K562 (cell line): ENCODE results near the gene HAGHL. TPM values are rescaled to one million over a fixed set of nuclear protein-coding genes. Genes with fewer than 3 reads are reported as not detected.

Experiments
- BRCA1 ChIP-seq, 2 experiments: fragments of 450-650 bp in 1 of 2; sonication (generic) in 1 of 2; formaldehyde crosslinking in 1 of 2; IDR thresholded peaks; 2 replicates each; pipeline versions ENCODE4 v1.5.0 to v1.6.1; 2017 to 2020; ENCODE audit warnings: mild to moderate bottlenecking in 1 of 2, missing genetic modification reagents in 1 of 2
- ESRRA ChIP-seq: fragments of 450-650 bp; IDR thresholded peaks from 2 replicates; pipeline ENCODE4 v1.6.1; 2014; ENCODE audit warnings: low read depth, mild to moderate bottlenecking, moderate library complexity, borderline replicate concordance
- ESRRB ChIP-seq: fragments of 250-450 bp; sonication (Bioruptor Pico); IDR thresholded peaks from 2 replicates; pipeline ENCODE4 v1.5.0; 2020; ENCODE audit warnings: mild to moderate bottlenecking, moderate library complexity, borderline replicate concordance
- HMG20B ChIP-seq: fragments of 250-450 bp; sonication (Bioruptor Pico); IDR thresholded peaks from 2 replicates; pipeline ENCODE4 v1.5.0; 2021; ENCODE audit warnings: mild to moderate bottlenecking
- NR2C1 ChIP-seq, 2 experiments: fragments of 450-650 bp; IDR thresholded peaks; 2 replicates each; pipeline ENCODE4 v1.6.1; 2017; ENCODE audit warnings: mild to moderate bottlenecking in 2 of 2, antibody characterized with exemption in 1 of 2, inconsistent platforms in 1 of 2, missing compliant biosample characterization in 1 of 2, missing genetic modification characterization in 1 of 2
- PCBP2 ChIP-seq: fragments of 200-400 bp; formaldehyde crosslinking; IDR thresholded peaks from 2 replicates; pipeline ENCODE4 v1.6.1; 2018; ENCODE audit warnings: low read length, low read depth, mild to moderate bottlenecking, moderate library complexity; ENCODE audit not compliant: poor library complexity, severe bottlenecking
- PRMT5 ChIP-seq: sonication (generic); formaldehyde crosslinking; IDR thresholded peaks from 2 replicates; pipeline ENCODE4 v1.5.0; 2020; ENCODE audit warnings: missing genetic modification reagents
- RAD21 ChIP-seq, 2 experiments: fragments of 250-450 bp in 1 of 2; fragments of 450-650 bp in 1 of 2; sonication (Bioruptor Pico) in 1 of 2; formaldehyde crosslinking in 1 of 2; IDR thresholded peaks in 1 of 2; conservative IDR thresholded peaks in 1 of 2; 2 replicates each; pipeline versions ENCODE4 v1.4.0 to v1.8.0; 2020 to 2022; ENCODE audit warnings: mild to moderate bottlenecking in 2 of 2, moderate library complexity in 1 of 2
- SETDB1 ChIP-seq: IDR thresholded peaks from one replicate; pipeline ENCODE4 v1.6.1; 2012; ENCODE audit warnings: low read length, control low read depth, inconsistent platforms
- SMC3 ChIP-seq: conservative IDR thresholded peaks from 2 replicates; pipeline ENCODE4 v1.6.1; 2011; ENCODE audit warnings: low read depth, low read length, improper control_type of control experiment; ENCODE audit not compliant: insufficient read depth
- SRF ChIP-seq, 2 experiments: fragments of 250-450, 450-650 bp in 1 of 2; sonication (Bioruptor Pico) in 1 of 2; sonication (generic) in 1 of 2; formaldehyde crosslinking; IDR thresholded peaks; 2 replicates each; pipeline versions ENCODE4 v1.5.0 to v1.5.1; 2020 to 2022; ENCODE audit warnings: mild to moderate bottlenecking in 1 of 2, missing genetic modification reagents in 1 of 2
- TEAD2 ChIP-seq: fragments of 450-650 bp; IDR thresholded peaks from 2 replicates; pipeline ENCODE4 v1.6.1; 2016; ENCODE audit warnings: missing genetic modification characterization, control low read depth, missing compliant biosample characterization
- ZFX ChIP-seq: sonication (generic); formaldehyde crosslinking; IDR thresholded peaks from 2 replicates; pipeline ENCODE4 v1.8.0; 2022; ENCODE audit warnings: mild to moderate bottlenecking, missing genetic modification reagents, moderate library complexity
- ZNF695 ChIP-seq: fragments of 450-650 bp; formaldehyde crosslinking; IDR thresholded peaks from 2 replicates; pipeline ENCODE4 v1.4.0; 2020; ENCODE audit warnings: mild to moderate bottlenecking, moderate library complexity
- polyA plus RNA-seq, 8 experiments: library from polyadenylated mRNA; depleted of rRNA in 4 of 8; stranded (reverse) in 5 of 8; unstranded in 3 of 8; fragments of >200 nt; fragmentation: Nextera tagmentation in 2 of 8; fragmentation: Illumina TruSeq in 1 of 8; extraction: Ambion mirVana in 2 of 8; extraction: Trizol in 1 of 8; gene quantifications; 2 replicates each; pipeline versions ENCODE4 v1.2.1 to v1.2.3, GENCODE V29; 2011 to 2014; ENCODE audit warnings: inconsistent platforms in 1 of 8, missing spikeins in 1 of 8
- total RNA-seq, 7 experiments: library from RNA; depleted of rRNA in 6 of 7; stranded (reverse); fragments of >200 nt in 6 of 7; fragmentation: Illumina TruSeq in 2 of 7; extraction: Trizol in 2 of 7; gene quantifications; 2 replicates each; pipeline versions ENCODE4 v1.2.1 to v1.2.3, GENCODE V29; 2011 to 2021; ENCODE audit warnings: low replicate concordance in 1 of 7
- TF ChIP-seq, protein P1 (sequence below): fragments of 450-650 bp; conservative IDR thresholded peaks from 2 replicates; pipeline ENCODE4 v1.6.1; 2016; ENCODE audit warnings: missing genetic modification characterization, low read depth, mild to moderate bottlenecking, missing compliant biosample characterization, moderate library complexity
- TF ChIP-seq, protein P2 (sequence below): fragments of 200-400 bp; formaldehyde crosslinking; IDR thresholded peaks from 2 replicates; pipeline ENCODE4 v1.6.1; 2017; ENCODE audit warnings: mild to moderate bottlenecking, low read depth, low read length, moderate library complexity
- TF ChIP-seq, protein P3 (sequence below): fragments of 450-650 bp; formaldehyde crosslinking; IDR thresholded peaks from 2 replicates; pipeline ENCODE4 v1.4.0; 2022; ENCODE audit warnings: missing genetic modification characterization
- TF ChIP-seq, protein P4 (sequence below): fragments of 250-450 bp; sonication (Bioruptor Pico); IDR thresholded peaks from 2 replicates; pipeline ENCODE4 v1.8.0; 2021; ENCODE audit warnings: mild to moderate bottlenecking, moderate library complexity

HAGHL gene
- total and polyA plus RNA-seq, 9 of the 15 experiments (the other 6 are each of a cell fraction or from before 2014, with no cell fraction given) = 0.31 to 83.4 (median 20.7) TPM

DNA sequence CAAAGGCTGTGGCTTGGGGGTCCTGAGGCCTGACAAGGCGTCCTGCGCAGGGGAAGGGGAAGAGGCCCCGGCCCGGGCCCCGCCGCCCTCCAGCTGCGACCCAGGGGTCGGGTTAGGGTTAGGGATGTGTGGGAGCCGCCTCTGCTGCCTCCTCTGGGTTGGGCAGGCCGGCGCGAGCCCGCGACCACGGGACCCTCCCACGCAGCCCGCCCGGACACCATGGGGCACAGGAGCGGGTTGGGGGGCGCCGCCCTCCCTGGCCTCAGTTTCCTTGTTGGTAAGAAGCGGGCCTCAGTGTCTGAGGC is 13.5 kb downstream of the HAGHL start (continued):
- TF ChIP-seq, protein P1, sequence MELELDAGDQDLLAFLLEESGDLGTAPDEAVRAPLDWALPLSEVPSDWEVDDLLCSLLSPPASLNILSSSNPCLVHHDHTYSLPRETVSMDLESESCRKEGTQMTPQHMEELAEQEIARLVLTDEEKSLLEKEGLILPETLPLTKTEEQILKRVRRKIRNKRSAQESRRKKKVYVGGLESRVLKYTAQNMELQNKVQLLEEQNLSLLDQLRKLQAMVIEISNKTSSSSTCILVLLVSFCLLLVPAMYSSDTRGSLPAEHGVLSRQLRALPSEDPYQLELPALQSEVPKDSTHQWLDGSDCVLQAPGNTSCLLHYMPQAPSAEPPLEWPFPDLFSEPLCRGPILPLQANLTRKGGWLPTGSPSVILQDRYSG = no peak
- TF ChIP-seq HMG20B (CRISPR knock-in tag) = no peak
- TF ChIP-seq PCBP2 = no peak
- TF ChIP-seq SMC3 = no peak
- TF ChIP-seq, protein P2, sequence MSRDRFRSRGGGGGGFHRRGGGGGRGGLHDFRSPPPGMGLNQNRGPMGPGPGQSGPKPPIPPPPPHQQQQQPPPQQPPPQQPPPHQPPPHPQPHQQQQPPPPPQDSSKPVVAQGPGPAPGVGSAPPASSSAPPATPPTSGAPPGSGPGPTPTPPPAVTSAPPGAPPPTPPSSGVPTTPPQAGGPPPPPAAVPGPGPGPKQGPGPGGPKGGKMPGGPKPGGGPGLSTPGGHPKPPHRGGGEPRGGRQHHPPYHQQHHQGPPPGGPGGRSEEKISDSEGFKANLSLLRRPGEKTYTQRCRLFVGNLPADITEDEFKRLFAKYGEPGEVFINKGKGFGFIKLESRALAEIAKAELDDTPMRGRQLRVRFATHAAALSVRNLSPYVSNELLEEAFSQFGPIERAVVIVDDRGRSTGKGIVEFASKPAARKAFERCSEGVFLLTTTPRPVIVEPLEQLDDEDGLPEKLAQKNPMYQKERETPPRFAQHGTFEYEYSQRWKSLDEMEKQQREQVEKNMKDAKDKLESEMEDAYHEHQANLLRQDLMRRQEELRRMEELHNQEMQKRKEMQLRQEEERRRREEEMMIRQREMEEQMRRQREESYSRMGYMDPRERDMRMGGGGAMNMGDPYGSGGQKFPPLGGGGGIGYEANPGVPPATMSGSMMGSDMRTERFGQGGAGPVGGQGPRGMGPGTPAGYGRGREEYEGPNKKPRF = no peak
- TF ChIP-seq, protein P3, sequence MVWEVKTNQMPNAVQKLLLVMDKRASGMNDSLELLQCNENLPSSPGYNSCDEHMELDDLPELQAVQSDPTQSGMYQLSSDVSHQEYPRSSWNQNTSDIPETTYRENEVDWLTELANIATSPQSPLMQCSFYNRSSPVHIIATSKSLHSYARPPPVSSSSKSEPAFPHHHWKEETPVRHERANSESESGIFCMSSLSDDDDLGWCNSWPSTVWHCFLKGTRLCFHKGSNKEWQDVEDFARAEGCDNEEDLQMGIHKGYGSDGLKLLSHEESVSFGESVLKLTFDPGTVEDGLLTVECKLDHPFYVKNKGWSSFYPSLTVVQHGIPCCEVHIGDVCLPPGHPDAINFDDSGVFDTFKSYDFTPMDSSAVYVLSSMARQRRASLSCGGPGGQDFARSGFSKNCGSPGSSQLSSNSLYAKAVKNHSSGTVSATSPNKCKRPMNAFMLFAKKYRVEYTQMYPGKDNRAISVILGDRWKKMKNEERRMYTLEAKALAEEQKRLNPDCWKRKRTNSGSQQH (CRISPR knock-in tag) = no peak
- no peak for TF ChIP-seq ESRRB (CRISPR knock-in tag)
- no peak for TF ChIP-seq NR2C1 (IDR thresholded peaks at IDR 0.05)
- TF ChIP-seq NR2C1 (tag; IDR thresholded peaks at IDR 0.05) = no peak
- TF ChIP-seq ZFX = no peak
- no peak for TF ChIP-seq BRCA1 (IDR thresholded peaks at IDR 0.05)
- TF ChIP-seq BRCA1 (CRISPR knock-in tag; IDR thresholded peaks at IDR 0.05) = no peak
- TF ChIP-seq PRMT5 (CRISPR knock-in tag) = no peak
- TF ChIP-seq ZNF695 (CRISPR knock-in tag) = no peak
- no peak for TF ChIP-seq SRF (CRISPR knock-in tag; IDR thresholded peaks at IDR 0.05)
- no peak for TF ChIP-seq TEAD2
- no peak for TF ChIP-seq ESRRA
- no peak for TF ChIP-seq RAD21 (CRISPR knock-in tag; conservative IDR thresholded peaks at IDR 0.05 in 1 of 2, IDR thresholded peaks at IDR 0.05 in 1 of 2)
- TF ChIP-seq, protein P4, sequence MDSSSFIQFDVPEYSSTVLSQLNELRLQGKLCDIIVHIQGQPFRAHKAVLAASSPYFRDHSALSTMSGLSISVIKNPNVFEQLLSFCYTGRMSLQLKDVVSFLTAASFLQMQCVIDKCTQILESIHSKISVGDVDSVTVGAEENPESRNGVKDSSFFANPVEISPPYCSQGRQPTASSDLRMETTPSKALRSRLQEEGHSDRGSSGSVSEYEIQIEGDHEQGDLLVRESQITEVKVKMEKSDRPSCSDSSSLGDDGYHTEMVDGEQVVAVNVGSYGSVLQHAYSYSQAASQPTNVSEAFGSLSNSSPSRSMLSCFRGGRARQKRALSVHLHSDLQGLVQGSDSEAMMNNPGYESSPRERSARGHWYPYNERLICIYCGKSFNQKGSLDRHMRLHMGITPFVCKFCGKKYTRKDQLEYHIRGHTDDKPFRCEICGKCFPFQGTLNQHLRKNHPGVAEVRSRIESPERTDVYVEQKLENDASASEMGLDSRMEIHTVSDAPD (CRISPR knock-in tag) = no peak
- no peak for TF ChIP-seq SETDB1
